Omental fat pad (tissue), 4 donors: ENCODE measurements around the gene ATXN7L2. TPM values are rescaled to one million over a fixed set of nuclear protein-coding genes. Genes with fewer than 3 reads are reported as not detected.

Experiments
- ATAC-seq: fragments of 150-250 bp; one replicate; pipeline ENCODE4 v1.9.1; 2016; ENCODE audit warnings: mild to moderate bottlenecking, moderate library complexity; ENCODE audit not compliant: low FRiP score
- DNase-seq: peaks from one replicate; pipeline ENCODE4 v3.0.0-alpha.2; 2019; ENCODE audit warnings: low spot score
- CTCF ChIP-seq, 3 donors: fragments of 450-650 bp; IDR thresholded peaks; one replicate each; pipeline ENCODE4 v1.5.1; 2016 to 2017; ENCODE audit warnings: antibody characterized with exemption in 3 of 3, mild to moderate bottlenecking in 3 of 3, moderate library complexity in 2 of 3
- total RNA-seq, 4 donors: library from RNA; depleted of rRNA; stranded (reverse); fragments of >200 nt; gene quantifications; one replicate each; pipeline ENCODE4 v1.1.0, GENCODE V29; 2016

Gene ATXN7L2, protein sequence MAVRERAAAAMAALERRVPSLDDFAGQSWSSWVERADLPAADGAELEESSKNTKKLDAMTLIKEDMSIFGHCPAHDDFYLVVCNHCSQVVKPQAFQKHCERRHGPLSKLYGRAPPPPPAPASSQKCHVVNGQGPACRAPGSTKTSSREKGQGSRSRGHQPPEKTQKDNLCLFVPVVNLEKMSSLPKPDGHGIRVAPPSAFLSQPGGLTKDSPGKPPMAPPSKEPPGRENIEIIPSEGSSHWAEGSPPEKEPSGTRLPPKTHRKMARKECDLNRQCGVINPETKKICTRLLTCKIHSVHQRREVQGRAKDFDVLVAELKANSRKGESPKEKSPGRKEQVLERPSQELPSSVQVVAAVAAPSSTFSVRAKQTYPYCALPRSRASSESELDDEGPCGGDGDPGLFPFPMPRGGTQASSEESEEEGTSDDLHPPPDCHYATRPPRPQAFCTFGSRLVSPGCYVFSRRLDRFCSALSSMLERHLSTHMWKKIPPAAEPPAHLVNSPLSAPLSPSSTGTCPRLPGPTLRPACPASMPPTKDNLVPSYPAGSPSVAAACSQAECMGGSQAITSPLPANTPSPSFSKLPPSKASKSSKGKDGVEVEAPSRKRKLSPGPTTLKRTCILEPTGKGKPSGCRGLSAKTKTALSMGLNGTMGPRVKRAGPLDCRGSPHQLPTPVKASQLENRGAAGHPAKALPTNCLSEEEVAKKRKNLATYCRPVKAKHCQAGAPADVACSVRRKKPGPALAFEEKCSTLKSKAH
- 1 to 10 TPM; 3.5 to 5.3 (median 4.7) TPM for total RNA-seq

DNA sequence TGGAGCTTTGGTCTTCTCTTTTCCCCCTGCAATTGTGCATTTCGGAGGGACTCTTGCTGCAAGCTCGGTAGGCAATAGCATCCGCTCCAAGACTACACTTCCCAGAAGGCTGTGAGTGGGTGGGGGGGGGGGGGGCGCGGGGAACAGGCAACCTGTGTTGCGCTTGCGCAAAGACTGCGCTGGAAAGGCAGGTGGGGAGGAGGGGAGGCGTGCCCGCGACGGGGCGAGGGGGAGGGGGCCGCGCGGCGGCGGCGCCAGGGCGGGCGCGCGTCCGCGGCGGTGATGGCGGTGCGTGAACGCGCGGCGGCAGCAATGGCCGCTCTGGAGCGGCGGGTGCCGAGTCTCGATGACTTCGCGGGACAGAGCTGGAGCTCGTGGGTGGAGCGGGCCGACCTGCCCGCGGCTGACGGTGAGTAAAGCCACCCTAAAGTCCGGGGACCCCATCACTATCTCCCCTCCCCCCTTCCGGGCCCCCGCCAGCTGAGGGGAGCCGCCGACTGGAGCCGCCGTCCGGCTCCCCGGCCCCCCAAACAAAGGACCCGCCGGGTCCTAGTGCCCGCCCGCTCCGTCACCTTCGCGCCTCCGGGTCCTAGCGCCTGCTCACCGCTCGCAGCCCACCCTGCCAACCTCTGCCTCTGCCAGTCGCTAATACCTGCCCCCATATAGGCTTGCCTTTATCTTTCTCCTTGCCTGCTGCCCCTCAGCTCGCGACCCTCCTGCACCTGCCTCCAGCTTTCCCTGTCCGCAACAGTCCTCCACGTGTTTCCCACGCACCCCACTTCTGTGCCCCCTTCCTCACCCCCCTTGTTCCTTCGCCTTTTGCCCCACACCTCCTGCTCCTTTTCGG is at the start of gene ATXN7L2:
ATXN7L2 (plus strand) TSS at position 234 of the 847 bp plus-strand sequence; CDS start at position 283, 49 bp downstream.
- no peak for TF ChIP-seq CTCF (IDR thresholded peaks at IDR 0.05)
- ATAC-seq (peak; percentile 92), DNase-seq (no peak)

DNA sequence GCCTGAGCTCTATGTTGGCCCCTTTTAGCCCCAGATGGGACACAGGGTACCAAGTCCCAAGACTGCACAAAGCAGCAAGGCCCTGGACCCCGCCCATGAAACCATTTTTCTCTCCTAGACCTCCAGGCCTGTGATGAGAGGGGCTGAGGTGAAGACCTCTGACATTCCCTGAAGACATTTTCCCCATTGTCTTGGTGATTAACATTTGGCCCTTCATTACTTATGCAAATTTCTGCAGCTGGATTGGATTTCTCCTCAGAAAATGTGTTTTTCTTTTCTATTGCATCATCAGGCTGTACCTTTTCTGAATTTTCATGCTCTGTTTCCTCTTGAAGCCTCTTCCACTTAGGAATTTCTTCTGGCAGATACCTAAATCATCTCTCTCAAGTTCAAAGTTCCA is 49.2 kb upstream of the ATXN7L2 start:
- DNase-seq, result no peak
- ATAC-seq, result no peak
- no peak for TF ChIP-seq CTCF (IDR thresholded peaks at IDR 0.05)

DNA sequence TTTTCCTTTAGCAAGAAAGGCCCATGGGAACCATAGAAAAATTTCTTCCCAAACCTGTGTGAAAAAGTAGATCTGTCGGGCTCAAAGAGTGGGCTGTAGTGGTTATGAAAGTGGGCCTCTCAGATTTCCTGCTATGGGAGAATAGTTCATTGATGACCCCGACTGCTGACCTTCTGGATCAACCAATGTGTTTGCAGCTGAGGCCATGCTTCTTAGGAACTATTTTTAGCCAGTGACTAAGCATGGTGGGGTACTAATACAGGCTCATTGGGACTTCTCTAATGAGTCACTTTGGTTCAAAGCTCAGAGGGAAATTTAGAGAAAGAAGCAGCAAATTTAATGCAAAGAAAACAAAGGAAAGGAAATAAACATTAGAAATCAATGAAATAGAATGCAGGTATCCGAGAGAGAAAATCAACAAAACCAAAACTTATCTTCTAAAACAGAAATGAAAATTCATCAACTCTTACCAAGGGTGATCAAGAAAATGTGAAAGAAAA is 44.9 kb upstream of the ATXN7L2 start:
- TF ChIP-seq CTCF (IDR thresholded peaks at IDR 0.05), result no peak
- DNase-seq, result no peak
- no peak for ATAC-seq

GRCh38 chr1:109441069-109441468 is 42.6 kb upstream of the ATXN7L2 start:
- DNase-seq, result no peak
- ATAC-seq, result no peak
- TF ChIP-seq CTCF (IDR thresholded peaks at IDR 0.05), result no peak

GRCh38 chr1:109443476-109443875 is 40.2 kb upstream of the ATXN7L2 start:
- ATAC-seq, result no peak

More at GRCh38 chr1:109443476-109443875, 40.2 kb upstream of the ATXN7L2 start:
- DNase-seq, result no peak
- TF ChIP-seq CTCF (IDR thresholded peaks at IDR 0.05), result no peak
